MM.1S (cell line): ENCODE measurements around the gene ATE1.
A peak's percentile ranks its signal among the peaks of the same experiment; 100 is the strongest.
"Not testable (repeated sequence)": the region's sequence is repeated elsewhere in the genome, so short reads cannot be mapped to it uniquely, and the experiment has no call there.

Experiments
- DNase-seq: peaks from one replicate; pipeline ENCODE4 v3.0.0-alpha.2; 2015
- H2AFZ ChIP-seq: fragments of 300-600 bp; sonication (generic); 2 replicates; pipeline ENCODE4 v1.6.0; 2016; ENCODE audit warnings: antibody characterized with exemption, low read length
- H3F3A ChIP-seq: fragments of 300-600 bp; sonication (generic); 2 replicates; pipeline ENCODE4 v1.6.1; 2016; ENCODE audit warnings: mild to moderate bottlenecking, antibody characterized with exemption, low read length, moderate library complexity, mixed read lengths; ENCODE audit not compliant: insufficient read depth
- H3K27ac ChIP-seq: fragments of 300-600 bp; sonication (generic); 2 replicates; pipeline ENCODE4 v1.5.1; 2016; ENCODE audit warnings: mild to moderate bottlenecking, low read length
- H3K27me3 ChIP-seq: fragments of 300-600 bp; sonication (generic); replicated peaks from 2 replicates; pipeline ENCODE4 v1.6.0; 2016; ENCODE audit warnings: low read length; ENCODE audit not compliant: insufficient read depth
- H3K36me3 ChIP-seq: fragments of 300-600 bp; sonication (generic); replicated peaks from 2 replicates; pipeline ENCODE4 v1.6.1; 2016; ENCODE audit warnings: mild to moderate bottlenecking, low read length, mixed read lengths; ENCODE audit not compliant: insufficient read depth
- H3K4me1 ChIP-seq: fragments of 300-600 bp; sonication (generic); 2 replicates; pipeline ENCODE4 v1.6.1; 2016; ENCODE audit warnings: low read length, mixed read lengths
- H3K4me2 ChIP-seq: fragments of 300-600 bp; sonication (generic); 2 replicates; pipeline ENCODE4 v1.6.0; 2016; ENCODE audit warnings: low read depth, low read length
- H3K4me3 ChIP-seq: fragments of 300-600 bp; sonication (generic); 2 replicates; pipeline ENCODE4 v1.5.1; 2016; ENCODE audit warnings: low read length, mixed read lengths
- H3K79me2 ChIP-seq: fragments of 300-600 bp; sonication (generic); 2 replicates; pipeline ENCODE4 v1.6.1; 2016; ENCODE audit warnings: mixed run types, low read length, mixed read lengths
- H3K9ac ChIP-seq: fragments of 300-600 bp; sonication (generic); 2 replicates; pipeline ENCODE4 v1.6.1; 2016; ENCODE audit warnings: low read length, mixed read lengths
- H3K9me2 ChIP-seq: fragments of 300-600 bp; sonication (generic); replicated peaks from 2 replicates; pipeline ENCODE4 v1.6.1; 2016; ENCODE audit warnings: mild to moderate bottlenecking, low read length, mixed read lengths; ENCODE audit not compliant: insufficient read depth
- H3K9me3 ChIP-seq: fragments of 300-600 bp; sonication (generic); replicated peaks from 2 replicates; pipeline ENCODE4 v1.6.1; 2016; ENCODE audit warnings: mild to moderate bottlenecking, low read length, mixed read lengths; ENCODE audit not compliant: insufficient read depth
- H4K20me1 ChIP-seq: fragments of 300-600 bp; sonication (generic); 2 replicates; pipeline ENCODE4 v1.6.1; 2016; ENCODE audit warnings: mild to moderate bottlenecking, low read length, moderate library complexity, mixed read lengths; ENCODE audit not compliant: insufficient read depth
- CTCF ChIP-seq: fragments of 300-600 bp; sonication (generic); IDR thresholded peaks from 2 replicates; pipeline ENCODE4 v1.5.1; 2016; ENCODE audit warnings: antibody characterized with exemption, low read length, mixed read lengths
- EZH2 ChIP-seq: fragments of 300-600 bp; sonication (generic); optimal IDR thresholded peaks from 2 replicates; pipeline ENCODE3; 2017; ENCODE audit warnings: low read depth, mild to moderate bottlenecking, antibody characterized with exemption, low read length, mixed read lengths
- EZH2phosphoT487 ChIP-seq: fragments of 300-600 bp; sonication (generic); IDR thresholded peaks from 2 replicates; pipeline ENCODE4 v1.6.1; 2018; ENCODE audit warnings: antibody characterized with exemption, low read length

The ATE1 gene

GRCh38 chr10:121926157-121926556 is 1.7 kb downstream of the ATE1 start:
- no peak overlapping the region for H2AFZ ChIP-seq

GRCh38 chr10:121921238-121921931 is 6.4 kb downstream of the ATE1 start:
- H3K79me2 ChIP-seq: peaks cover 15% of the 10 kb centered on the region
- H3K9ac ChIP-seq: no peak overlapping the region
- H3F3A ChIP-seq: no peaks in the 10 kb centered on the region
- no peak overlapping the region for H2AFZ ChIP-seq
- no peak overlapping the region for H3K4me3 ChIP-seq
- no peaks in the 10 kb centered on the region for H3K27me3 ChIP-seq
- H3K27ac ChIP-seq: no peak overlapping the region
- H3K9me2 ChIP-seq: no peaks in the 10 kb centered on the region
- H3K4me2 ChIP-seq: no peak overlapping the region
- no peaks in the 10 kb centered on the region for H3K9me3 ChIP-seq
- no peaks in the 10 kb centered on the region for H4K20me1 ChIP-seq
- DNase-seq: no peak
- peaks cover 3% of the 10 kb centered on the region; the same call in 1 of the 2 replicates for H3K4me1 ChIP-seq
- TF ChIP-seq EZH2: no peak
- no peaks in the 10 kb centered on the region for H3K36me3 ChIP-seq

More at GRCh38 chr10:121926157-121926556, 1.7 kb downstream of the ATE1 start:
- Histone ChIP-seq H3F3A (peaks cover 5% of the 10 kb centered on the region; the same call in 1 of the 2 replicates), H3K79me2 (peaks cover 36% of the 10 kb centered on the region), H3K4me2 (peak overlapping the region; percentile 89), H3K27ac (no peak overlapping the region), H4K20me1 (no peaks in the 10 kb centered on the region), H3K9ac (no peak overlapping the region), H3K9me2 (no peaks in the 10 kb centered on the region), H3K4me3 (peak overlapping the region; percentile 97; the same call in 1 of the 2 replicates), H3K36me3 (no peaks in the 10 kb centered on the region), H3K9me3 (no peaks in the 10 kb centered on the region), H3K4me1 (peaks cover 3% of the 10 kb centered on the region; the same call in 1 of the 2 replicates), H3K27me3 (no peaks in the 10 kb centered on the region)
- DNase-seq: no peak
- no peak for TF ChIP-seq CTCF
- no peak for TF ChIP-seq EZH2
- TF ChIP-seq EZH2phosphoT487: no peak

- H3K36me3 ChIP-seq: no peaks in the 10 kb centered on the region
- H3K4me1 ChIP-seq: no peaks in the 10 kb centered on the region
- no peaks in the 10 kb centered on the region for H4K20me1 ChIP-seq
Measured at GRCh38 chr10:121919666-121920065, 8.2 kb downstream of the ATE1 start.

GRCh38 chr10:121918800-121919199 is 9.0 kb downstream of the ATE1 start:
- DNase-seq, H3K79me2 ChIP-seq, H2AFZ ChIP-seq, H3K27me3 ChIP-seq, H3K36me3 ChIP-seq, H3K9me2 ChIP-seq, H3K9me3 ChIP-seq, H3K4me3 ChIP-seq, H3K4me1 ChIP-seq, H3K4me2 ChIP-seq, H3K27ac ChIP-seq, H4K20me1 ChIP-seq, H3F3A ChIP-seq, H3K9ac ChIP-seq: not testable (repeated sequence)

More at GRCh38 chr10:121919666-121920065, 8.2 kb downstream of the ATE1 start:
- no peak overlapping the region for H3K4me2 ChIP-seq
- no peaks in the 10 kb centered on the region for H3F3A ChIP-seq
- peaks cover 1% of the 10 kb centered on the region; the same call in 1 of the 2 replicates for H3K79me2 ChIP-seq
- no peak overlapping the region for H3K9ac ChIP-seq
- no peak overlapping the region for H2AFZ ChIP-seq
- no peak overlapping the region for H3K27ac ChIP-seq
- no peak overlapping the region for H3K4me3 ChIP-seq
- H3K9me2 ChIP-seq: no peaks in the 10 kb centered on the region
- no peaks in the 10 kb centered on the region for H3K27me3 ChIP-seq
- DNase-seq: no peak
- TF ChIP-seq EZH2 (no peak), CTCF (no peak), EZH2phosphoT487 (no peak)
- no peaks in the 10 kb centered on the region for H3K9me3 ChIP-seq
